Panc1 (cell line): ENCODE results near the gene LRRC70. TPM values are rescaled to one million over a fixed set of nuclear protein-coding genes. Genes with fewer than 3 reads are reported as not detected.

Source experiments
- ATAC-seq: fragments of 200-7000 bp; cut with Tn5 transposase; 2 replicates; pipeline ENCODE4 v1.9.1; 2020; ENCODE audit warnings: mild to moderate bottlenecking, moderate library complexity
- BruUV-seq: library from RNA; stranded (reverse); fragments of 400-500 nt; replicated peaks from 2 replicates; lab custom pipeline; 2021; lab: Mats Ljungman, UMichigan
- CTCF ChIA-PET: fragments of 300-600 bp; sonication (Branson Sonifier 250); formaldehyde crosslinking; loops from one replicate; lab custom pipeline; 2022; ENCODE audit warnings: antibody characterized with exemption; lab: Charles Lee
- POLR2A ChIA-PET: fragments of 300-600 bp; sonication (Branson Sonifier 250); formaldehyde crosslinking; loops from one replicate; lab custom pipeline; 2022; ENCODE audit warnings: antibody characterized with exemption; lab: Charles Lee
- DNase-seq: peaks from one replicate; pipeline ENCODE4 v3.0.0-alpha.2; 2010; ENCODE audit warnings: low read depth, low spot score
- H3K27ac ChIP-seq: 2 replicates; pipeline ENCODE4 v1.5.1; 2011; ENCODE audit warnings: mild to moderate bottlenecking, low read length, inconsistent platforms
- H3K27me3 ChIP-seq: fragments of 200-500 bp; sonication (Bioruptor generic); 2 replicates; pipeline ENCODE4 v1.6.0; 2014; ENCODE audit warnings: low read length, inconsistent platforms; ENCODE audit not compliant: control insufficient read depth, insufficient read depth
- H3K36me3 ChIP-seq: fragments of 200-500 bp; sonication (Bioruptor generic); 2 replicates; pipeline ENCODE4 v1.5.1; 2014; ENCODE audit warnings: inconsistent platforms, mild to moderate bottlenecking, low read length, moderate library complexity; ENCODE audit not compliant: control insufficient read depth, insufficient read depth
- H3K4me1 ChIP-seq: 2 replicates; pipeline ENCODE4 v1.5.1; 2011; ENCODE audit warnings: inconsistent platforms, mild to moderate bottlenecking, low read length, moderate library complexity; ENCODE audit not compliant: control insufficient read depth, insufficient read depth
- H3K4me3 ChIP-seq, 2 experiments: 2 replicates each; pipeline ENCODE4 v1.5.1; 2011 to 2012; ENCODE audit warnings: low read depth in 2 of 2, low read length in 2 of 2, mild to moderate bottlenecking in 2 of 2, inconsistent platforms in 1 of 2, moderate library complexity in 1 of 2
- H3K9me3 ChIP-seq: fragments of 200-500 bp; sonication (Bioruptor generic); 2 replicates; pipeline ENCODE4 v1.5.1; 2014; ENCODE audit warnings: low read depth, mild to moderate bottlenecking, inconsistent platforms, low read length, moderate library complexity; ENCODE audit not compliant: control insufficient read depth, insufficient read depth
- CTCF ChIP-seq: fragments of 450-650 bp; IDR thresholded peaks from 2 replicates; pipeline ENCODE4 v1.5.1; 2017; ENCODE audit warnings: mild to moderate bottlenecking
- POLR2AphosphoS5 ChIP-seq: IDR thresholded peaks from 2 replicates; pipeline ENCODE4 v1.6.1; 2012; ENCODE audit warnings: mild to moderate bottlenecking, low read depth, low read length, moderate library complexity
- REST ChIP-seq, 2 experiments: IDR thresholded peaks; 2 replicates each; pipeline ENCODE4 v1.6.1; 2011 to 2012; ENCODE audit warnings: low read depth in 2 of 2, control low read depth in 1 of 2, low read length in 1 of 2, mild to moderate bottlenecking in 1 of 2, moderate library complexity in 1 of 2; ENCODE audit not compliant: insufficient read depth in 1 of 2
- SIN3A ChIP-seq: IDR thresholded peaks from 2 replicates; pipeline ENCODE4 v1.6.1; 2012; ENCODE audit warnings: low read depth, mild to moderate bottlenecking, low read length, moderate library complexity, borderline replicate concordance; ENCODE audit not compliant: insufficient read depth
- TCF7L2 ChIP-seq: IDR thresholded peaks from 2 replicates; pipeline ENCODE4 v1.6.1; 2011; ENCODE audit warnings: mild to moderate bottlenecking, low read depth, low read length, inconsistent platforms
- in situ Hi-C: cut with HindIII; loops from 2 replicates; pipeline ENCODE4 v1.10.0; 2016; ENCODE audit warnings: low sequenced_read_pairs, low pct_unique_long_range_greater_than_20kb
- intact Hi-C: fragments of 100-400 bp; cut with micrococcal nuclease; formaldehyde crosslinking; loops from one replicate; pipeline ENCODE4 v1.10.0; 2022; ENCODE audit not compliant: unreplicated experiment
- total RNA-seq: library from RNA; stranded (reverse); gene quantifications from one replicate; pipeline ENCODE4 v1.2.1, GENCODE V29; 2021; ENCODE audit not compliant: unreplicated experiment

The LRRC70 gene
- total RNA-seq, 1 experiment from 2014 or later = 0.13 TPM

GRCh38 chr5:62560786-62561185, 17.8 kb upstream of the LRRC70 start:
- in situ Hi-C loops = no loop called here
- Histone ChIP-seq H3K27me3 (no peaks in the 10 kb centered on the region), H3K4me1 (no peaks in the 10 kb centered on the region), H3K36me3 (no peaks in the 10 kb centered on the region; the same call in 1 of the 2 replicates), H3K27ac (no peak overlapping the region), H3K9me3 (no peaks in the 10 kb centered on the region), H3K4me3 (no peak overlapping the region)
- no peak for TF ChIP-seq TCF7L2
- TF ChIP-seq CTCF = no peak
- TF ChIP-seq REST (IDR thresholded peaks at IDR 0.05; ENCODE audit: insufficient read depth in 1 of 2, low read depth in 2 of 2, low read length in 1 of 2) = no peak
- TF ChIP-seq SIN3A = no peak
- TF ChIP-seq POLR2AphosphoS5 = no peak
- no peak for DNase-seq
- no TSS peak for BruUV-seq
- ChIA-PET POLR2A (no interaction called here), CTCF (no interaction called here)
- ATAC-seq = no peak
- intact Hi-C loops = no loop called here

- no peak overlapping the region for H3K4me3 ChIP-seq
- no peaks in the 10 kb centered on the region; the same call in 1 of the 2 replicates for H3K36me3 ChIP-seq
- ChIA-PET CTCF (interaction anchor here (0.5 kb wide), 1 partner anchor 102 kb away, joined by 3 read pairs; no protein-coding TSS in a partner anchor), POLR2A (no interaction called here)
- no peaks in the 10 kb centered on the region for H3K9me3 ChIP-seq
- TF ChIP-seq POLR2AphosphoS5 (no peak), SIN3A (no peak), TCF7L2 (no peak), CTCF (no peak), REST (IDR thresholded peaks at IDR 0.05; ENCODE audit: insufficient read depth in 1 of 2, low read depth in 2 of 2, low read length in 1 of 2) (no peak)
- no peak for DNase-seq
- intact Hi-C loops = no loop called here
- ATAC-seq = no peak
- no peaks in the 10 kb centered on the region for H3K27me3 ChIP-seq
- H3K4me1 ChIP-seq = no peaks in the 10 kb centered on the region
- in situ Hi-C loops = no loop called here
- H3K27ac ChIP-seq = no peak overlapping the region
- BruUV-seq = no TSS peak
Measured at GRCh38 chr5:62561896-62562295, 16.7 kb upstream of the LRRC70 start.
